HL-60/S4 (cell line): ENCODE data around the gene NUBPL.
"Not testable (repeated sequence)": the region's sequence is repeated elsewhere in the genome, so short reads cannot be mapped to it uniquely, and the experiment has no call there.

Source experiments
- in situ Hi-C: fragments of 300-500 bp; cut with MboI; formaldehyde crosslinking; loops from 2 replicates; pipeline ENCODE4 v1.14.3; 2022; ENCODE audit warnings: low sequenced_read_pairs

NUBPL gene

DNA sequence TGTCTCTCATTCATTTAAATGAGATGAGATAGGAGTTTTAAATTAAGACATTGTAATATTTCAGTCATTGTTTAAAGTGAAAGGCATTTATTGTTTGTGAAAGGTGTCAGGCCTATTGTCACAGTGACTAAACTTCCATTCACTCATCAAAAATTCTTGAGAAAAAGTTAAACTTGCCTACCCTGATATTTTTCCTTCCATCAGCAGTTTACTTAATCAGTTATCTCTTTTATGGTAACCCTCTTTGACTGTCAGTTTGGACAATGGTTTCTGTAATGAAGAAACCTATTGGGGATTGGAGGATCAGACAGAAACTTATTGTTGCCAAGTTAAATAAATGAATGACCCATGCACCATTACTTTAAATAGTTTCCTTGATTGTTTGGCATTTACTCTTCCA, 241.6 kb downstream of the NUBPL start:
- in situ Hi-C loops: no loop called here

DNA sequence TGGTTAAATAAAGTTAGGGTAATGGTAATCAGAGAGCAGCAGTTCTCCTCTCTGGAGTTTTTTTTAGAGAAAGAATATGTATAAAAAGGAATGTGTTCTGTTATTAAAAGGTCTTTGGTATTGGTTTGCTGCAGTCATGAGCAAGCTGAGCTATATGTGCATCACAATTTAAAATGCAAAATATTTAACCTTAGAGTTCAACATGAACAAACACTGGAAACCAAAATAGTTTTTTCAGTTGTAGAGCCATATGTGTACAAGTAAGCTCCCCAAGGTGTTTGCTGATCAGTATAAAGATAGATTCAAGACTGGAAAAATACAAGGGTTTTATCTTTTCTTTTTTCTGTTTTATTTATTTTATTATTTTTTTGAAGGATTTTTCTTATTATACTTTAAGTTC, 245.0 kb downstream of the NUBPL start:
- in situ Hi-C loops: no loop called here

GRCh38 chr14:31811693-31812628, 250.8 kb downstream of the NUBPL start:
- in situ Hi-C loops: not testable (repeated sequence)

DNA sequence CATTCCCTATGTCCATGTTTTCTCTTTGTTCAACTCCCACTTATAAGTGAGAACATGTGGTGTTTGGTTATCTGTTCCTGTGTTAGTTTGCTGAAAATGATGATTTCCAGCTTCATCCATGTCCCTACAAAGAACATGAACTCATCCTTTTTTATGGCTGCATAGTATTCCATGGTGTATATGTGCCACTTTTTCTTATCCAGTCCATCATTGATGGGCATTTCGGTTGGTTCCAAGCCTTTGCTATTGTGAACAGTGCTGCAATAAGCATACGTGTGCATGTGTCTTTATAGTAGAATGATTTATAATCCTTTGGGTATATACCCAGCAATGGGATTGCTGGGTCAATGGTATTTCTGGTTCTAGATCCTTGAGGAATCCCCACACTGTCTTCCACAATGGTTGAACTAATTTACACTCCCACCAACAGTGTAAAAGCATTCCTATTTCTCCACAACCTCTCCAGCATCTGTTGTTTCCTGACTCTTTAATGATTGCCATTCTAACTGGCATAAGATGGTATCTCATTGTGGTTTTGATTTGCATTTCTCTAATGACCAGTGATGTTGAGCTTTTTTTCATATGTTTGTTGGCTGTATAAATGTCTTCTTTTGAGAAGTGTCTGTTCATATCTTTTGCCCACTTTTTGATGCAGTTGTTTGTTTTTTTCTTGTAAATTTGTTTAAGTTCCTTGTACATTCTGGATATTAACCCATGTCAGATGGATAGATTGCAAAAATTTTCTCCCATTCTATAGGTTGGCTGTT, 252.7 kb downstream of the NUBPL start:
- in situ Hi-C loops: not testable (repeated sequence)

GRCh38 chr14:31819281-31819680, 258.1 kb downstream of the NUBPL start:
- in situ Hi-C loops: no loop called here

GRCh38 chr14:31825459-31825858, 264.3 kb downstream of the NUBPL start:
- in situ Hi-C loops: no loop called here

- in situ Hi-C loops: no loop called here
Measured at GRCh38 chr14:31827325-31827724, 266.1 kb downstream of the NUBPL start.

- in situ Hi-C loops: no loop called here
Measured at GRCh38 chr14:31828946-31829868, 268.0 kb downstream of the NUBPL start.

DNA sequence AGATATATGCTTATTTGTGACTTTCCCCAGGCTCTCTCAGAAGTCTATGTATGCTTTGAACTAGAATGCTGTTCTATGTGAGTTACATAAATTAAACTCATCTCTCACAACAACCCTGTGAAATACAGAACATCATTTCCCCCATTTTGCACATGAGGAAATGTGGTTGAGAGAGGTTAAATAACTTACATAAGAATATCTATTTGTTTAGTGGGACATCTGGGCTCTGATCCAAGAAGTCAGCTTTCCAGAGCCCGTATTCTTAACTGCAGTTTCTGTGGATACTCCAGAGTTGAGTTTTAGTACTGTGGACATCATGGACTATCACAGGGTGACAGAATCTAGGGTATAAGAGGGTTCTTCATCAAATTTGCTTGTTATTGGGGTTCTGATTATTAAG, 273.4 kb downstream of the NUBPL start:
- in situ Hi-C loops: no loop called here

GRCh38 chr14:31835049-31835448, 273.8 kb downstream of the NUBPL start:
- in situ Hi-C loops: no loop called here

- in situ Hi-C loops: no loop called here
Measured at GRCh38 chr14:31837031-31837430, 275.8 kb downstream of the NUBPL start.

- in situ Hi-C loops: no loop called here
Measured at GRCh38 chr14:31842899-31843298, 281.7 kb downstream of the NUBPL start.

GRCh38 chr14:31843361-31844091, 282.3 kb downstream of the NUBPL start:
- in situ Hi-C loops: no loop called here

- in situ Hi-C loops: no loop called here
Measured at GRCh38 chr14:31854508-31855075, 293.4 kb downstream of the NUBPL start.

DNA sequence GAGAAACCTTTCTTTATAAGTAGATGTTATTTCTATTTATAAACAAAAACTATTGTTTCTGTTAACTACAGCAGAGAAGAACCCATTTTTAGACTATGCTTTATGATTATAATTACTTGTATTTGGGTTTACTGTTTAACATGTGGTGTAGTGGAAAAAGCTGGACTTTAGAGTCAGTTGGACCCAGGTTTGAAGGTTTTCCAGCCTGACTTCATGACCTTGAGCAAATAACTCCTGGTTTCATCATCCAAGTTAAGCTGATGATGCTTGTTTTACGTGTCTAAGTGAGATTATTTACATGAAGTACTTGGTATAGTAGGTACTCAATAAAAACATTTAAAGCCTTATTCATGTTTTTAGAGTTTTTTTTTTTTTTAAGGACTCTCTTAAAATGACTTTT, 294.1 kb downstream of the NUBPL start:
- in situ Hi-C loops: no loop called here

DNA sequence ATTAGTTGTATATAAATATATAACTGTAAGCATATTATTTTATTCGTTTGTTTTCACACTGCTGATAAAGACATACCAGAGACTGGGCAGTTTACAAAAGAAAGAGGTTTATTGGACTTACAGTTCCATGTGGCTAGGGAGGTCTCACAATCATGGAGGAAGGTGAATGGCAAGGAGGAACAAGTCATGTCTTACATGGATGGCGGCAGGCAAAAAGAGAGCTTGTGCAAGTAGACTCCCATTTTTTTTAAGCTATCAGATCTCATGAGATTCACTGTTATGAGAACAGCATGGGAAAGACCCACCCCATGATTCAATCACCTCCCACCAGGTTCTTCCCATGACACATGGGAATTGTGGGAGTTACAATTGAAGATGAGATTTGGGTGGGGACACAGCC, 294.8 kb downstream of the NUBPL start:
- in situ Hi-C loops: not testable (repeated sequence)

DNA sequence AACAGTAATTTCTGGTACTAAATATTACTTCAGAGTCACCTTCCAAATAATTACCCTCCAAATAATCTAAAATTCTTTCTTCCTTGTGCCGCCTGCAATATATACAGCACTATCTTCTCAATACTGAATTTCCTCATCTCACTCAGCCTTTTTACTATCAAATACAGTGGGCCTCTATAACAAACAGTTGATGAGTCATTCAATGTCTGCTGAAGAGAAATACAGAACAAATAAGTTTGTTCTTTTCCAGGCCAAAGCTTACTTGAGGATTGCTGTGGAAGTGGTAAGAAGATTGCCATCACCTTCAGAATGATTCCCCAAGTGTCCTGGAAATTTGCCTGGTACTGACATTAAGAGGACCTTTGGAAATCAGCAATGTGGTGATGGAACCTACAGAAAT, 297.7 kb downstream of the NUBPL start:
- in situ Hi-C loops: no loop called here

DNA sequence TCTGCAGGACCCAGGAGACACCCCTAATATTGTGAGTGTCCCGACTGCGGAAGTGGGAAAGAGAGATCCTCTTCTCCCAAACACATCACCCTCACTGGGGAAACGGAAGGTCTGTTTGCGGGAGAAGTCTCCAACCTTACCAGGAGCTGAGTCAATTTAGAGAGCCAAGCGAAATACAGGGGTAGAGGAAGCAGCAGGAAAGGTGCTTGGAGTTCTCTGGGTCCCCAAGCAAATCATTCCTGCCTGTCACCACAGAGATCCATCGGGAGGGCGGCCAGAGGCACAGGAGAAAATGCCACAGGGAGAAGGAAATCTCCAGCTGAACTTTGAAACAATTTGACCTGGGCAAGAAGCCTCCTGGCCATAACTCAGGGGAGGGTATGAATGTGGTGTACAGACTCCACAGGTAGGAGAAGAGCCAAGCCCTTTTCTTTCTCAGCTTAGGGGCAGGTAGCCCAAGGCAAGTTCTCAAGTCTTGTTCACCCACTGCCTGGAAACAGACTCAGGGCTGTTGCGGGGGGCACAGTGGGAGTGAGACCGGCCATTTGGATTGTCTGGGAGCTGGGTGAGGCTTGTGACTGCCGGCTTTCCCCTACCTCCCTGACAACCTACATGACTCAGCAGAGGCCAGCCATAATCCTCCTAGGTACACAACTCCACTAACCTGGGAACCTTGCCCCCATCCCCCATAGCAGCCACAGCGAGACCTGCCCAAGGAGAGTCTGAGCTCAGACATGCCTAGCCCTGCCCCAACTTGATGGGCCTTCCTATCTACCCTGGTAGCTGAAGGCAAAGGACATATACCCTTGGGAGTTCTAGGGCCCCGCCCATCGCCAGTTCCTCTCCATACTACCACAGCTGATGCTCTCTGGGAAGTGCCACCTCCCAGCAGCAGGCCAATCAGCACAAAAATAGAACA, 304.0 kb downstream of the NUBPL start:
- in situ Hi-C loops: no loop called here

DNA sequence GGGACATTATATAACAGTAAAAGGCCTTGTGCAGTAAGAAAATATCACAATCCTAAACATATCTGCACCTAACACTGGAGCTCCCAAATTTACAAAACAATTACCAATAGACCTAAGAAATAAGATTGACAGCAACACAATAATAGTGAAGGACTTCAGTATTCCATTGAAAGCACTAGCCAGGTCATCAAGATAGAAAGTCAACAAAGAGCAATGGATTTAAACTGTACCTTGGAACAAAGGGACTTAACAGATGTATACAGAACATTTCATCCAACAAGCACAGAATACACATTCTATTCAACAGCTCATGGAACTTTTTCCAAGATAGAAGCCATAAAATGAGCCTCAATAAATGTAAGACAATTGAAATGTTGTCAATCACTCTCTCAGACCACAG, 306.4 kb downstream of the NUBPL start:
- in situ Hi-C loops: no loop called here
